Kidney epithelial cell (primary cell): ENCODE data around the gene SETD2. TPM values are rescaled to one million over a fixed set of nuclear protein-coding genes. Genes with fewer than 3 reads are reported as not detected.

ENCODE experiments used
- DNase-seq: peaks from one replicate; pipeline ENCODE4 v3.0.0-alpha.2; 2010; ENCODE audit warnings: low read depth
- H3K27me3 ChIP-seq: 2 replicates; pipeline ENCODE4 v1.6.0; 2011; ENCODE audit warnings: low read length; ENCODE audit not compliant: control insufficient read depth, insufficient read depth
- H3K36me3 ChIP-seq: 2 replicates; pipeline ENCODE4 v1.5.1; 2011; ENCODE audit warnings: low read length; ENCODE audit not compliant: control insufficient read depth, insufficient read depth
- H3K4me3 ChIP-seq: 2 replicates; pipeline ENCODE4 v1.5.1; 2011; ENCODE audit warnings: low read depth, mild to moderate bottlenecking, control low read depth, low read length
- CTCF ChIP-seq: IDR thresholded peaks from 2 replicates; pipeline ENCODE4 v1.5.1; 2011; ENCODE audit warnings: mild to moderate bottlenecking, moderate library complexity, low read length, control low read depth, inconsistent platforms; ENCODE audit not compliant: insufficient read depth, poor library complexity, severe bottlenecking
- total RNA-seq: library from RNA; depleted of rRNA; stranded (reverse); fragments of >200 nt; gene quantifications from 2 replicates; pipeline ENCODE4 v1.2.3, GENCODE V29; 2015

The SETD2 gene
- total RNA-seq, 1 donor from 2014 or later: 31.1 TPM

- H3K36me3 ChIP-seq: no peaks in the 10 kb centered on the region
- no peak for DNase-seq
- H3K4me3 ChIP-seq: no peak overlapping the region
- TF ChIP-seq CTCF: no peak
- H3K27me3 ChIP-seq: no peaks in the 10 kb centered on the region
Observed at GRCh38 chr3:46986055-46986730, 177.7 kb downstream of the SETD2 start.

- Histone ChIP-seq H3K27me3 (no peaks in the 10 kb centered on the region), H3K4me3 (no peak overlapping the region), H3K36me3 (no peaks in the 10 kb centered on the region)
- no peak for TF ChIP-seq CTCF
- no peak for DNase-seq
Observed at GRCh38 chr3:46985588-46985987, 178.3 kb downstream of the SETD2 start.

- Histone ChIP-seq H3K36me3 (no peaks in the 10 kb centered on the region), H3K4me3 (no peak overlapping the region), H3K27me3 (no peaks in the 10 kb centered on the region)
- no peak for DNase-seq
- TF ChIP-seq CTCF: no peak
Observed at GRCh38 chr3:46984591-46985459, 179.1 kb downstream of the SETD2 start.

- Histone ChIP-seq H3K36me3 (no peaks in the 10 kb centered on the region), H3K4me3 (no peak overlapping the region), H3K27me3 (no peaks in the 10 kb centered on the region)
- DNase-seq: no peak
- TF ChIP-seq CTCF: no peak
Observed at GRCh38 chr3:46982546-46982945, 181.4 kb downstream of the SETD2 start.

- no peaks in the 10 kb centered on the region for H3K36me3 ChIP-seq
- TF ChIP-seq CTCF: no peak
- DNase-seq: no peak
- no peak overlapping the region for H3K4me3 ChIP-seq
- no peaks in the 10 kb centered on the region for H3K27me3 ChIP-seq
Observed at GRCh38 chr3:46981932-46982471, 181.9 kb downstream of the SETD2 start.
